Smooth muscle cell (in vitro differentiated cells): ENCODE measurements around the gene FUT8. TPM values are rescaled to one million over a fixed set of nuclear protein-coding genes. Genes with fewer than 3 reads are reported as not detected.

ENCODE experiments used
- DNase-seq: peaks from one replicate; lab custom pipeline; 2025; ENCODE audit not compliant: unreplicated experiment; lab: John Stamatoyannopoulos, UW
- H2AFZ ChIP-seq: fragments of 200-600 bp; sonication (generic); 2 replicates; pipeline ENCODE4 v1.6.0; 2016; ENCODE audit warnings: antibody characterized with exemption, low read depth, mild to moderate bottlenecking
- H3F3A ChIP-seq: fragments of 200-600 bp; sonication (generic); 2 replicates; pipeline ENCODE4 v1.6.0; 2017; ENCODE audit warnings: antibody characterized with exemption, low read depth
- H3K27ac ChIP-seq: fragments of 200-600 bp; sonication (generic); 2 replicates; pipeline ENCODE4 v1.5.1; 2016; ENCODE audit warnings: low read depth, mild to moderate bottlenecking
- H3K27me3 ChIP-seq: fragments of 200-600 bp; sonication (generic); 2 replicates; pipeline ENCODE4 v1.6.1; 2016; ENCODE audit warnings: low read depth, mild to moderate bottlenecking
- H3K36me3 ChIP-seq: fragments of 200-600 bp; sonication (generic); 2 replicates; pipeline ENCODE4 v1.5.1; 2016; ENCODE audit warnings: low read depth
- H3K4me1 ChIP-seq: fragments of 200-600 bp; sonication (generic); 2 replicates; pipeline ENCODE4 v1.5.1; 2016; ENCODE audit warnings: low read depth
- H3K4me2 ChIP-seq: fragments of 200-600 bp; sonication (generic); 2 replicates; pipeline ENCODE4 v1.6.0; 2016; ENCODE audit warnings: mild to moderate bottlenecking
- H3K4me3 ChIP-seq: fragments of 200-600 bp; sonication (generic); 2 replicates; pipeline ENCODE4 v1.5.1; 2016; ENCODE audit warnings: mild to moderate bottlenecking
- H3K79me2 ChIP-seq: fragments of 200-600 bp; sonication (generic); 2 replicates; pipeline ENCODE4 v1.6.0; 2016; ENCODE audit warnings: low read depth, mild to moderate bottlenecking
- H3K9ac ChIP-seq: fragments of 200-600 bp; sonication (generic); 2 replicates; pipeline ENCODE4 v1.6.0; 2016; ENCODE audit warnings: low read depth
- H3K9me3 ChIP-seq: fragments of 200-600 bp; sonication (generic); replicated peaks from 2 replicates; pipeline ENCODE4 v1.5.1; 2016; ENCODE audit warnings: low read depth
- H4K20me1 ChIP-seq: fragments of 200-600 bp; sonication (generic); 2 replicates; pipeline ENCODE4 v1.6.0; 2016; ENCODE audit warnings: low read depth
- WGBS: methylation state at CpG from one replicate; pipeline ENCODE4 v1.1.7; 2016; ENCODE audit warnings: low lambda C conversion rate; 5-methylcytosine and 5-hydroxymethylcytosine counted together
- polyA plus RNA-seq: library from polyadenylated mRNA; unstranded; fragments of >200 nt; fragmentation: Nextera tagmentation; extraction: Ambion mirVana; gene quantifications from 2 replicates; pipeline ENCODE4 v1.2.1, GENCODE V29; 2016
- total RNA-seq: library from RNA; depleted of rRNA; stranded (reverse); fragments of >200 nt; gene quantifications from 2 replicates; pipeline ENCODE4 v1.2.3, GENCODE V29; 2014
- TF ChIP-seq, protein P1 (sequence below): fragments of 200-600 bp; sonication (generic); IDR thresholded peaks from 2 replicates; pipeline ENCODE4 v1.5.1; 2017; ENCODE audit warnings: borderline replicate concordance, mild to moderate bottlenecking, antibody characterized with exemption; ENCODE audit not compliant: insufficient read depth, poor library complexity, severe bottlenecking

FUT8 gene
- total and polyA plus RNA-seq, 2 experiments from 2014 or later, result 12.8 to 50.2 TPM

DNA sequence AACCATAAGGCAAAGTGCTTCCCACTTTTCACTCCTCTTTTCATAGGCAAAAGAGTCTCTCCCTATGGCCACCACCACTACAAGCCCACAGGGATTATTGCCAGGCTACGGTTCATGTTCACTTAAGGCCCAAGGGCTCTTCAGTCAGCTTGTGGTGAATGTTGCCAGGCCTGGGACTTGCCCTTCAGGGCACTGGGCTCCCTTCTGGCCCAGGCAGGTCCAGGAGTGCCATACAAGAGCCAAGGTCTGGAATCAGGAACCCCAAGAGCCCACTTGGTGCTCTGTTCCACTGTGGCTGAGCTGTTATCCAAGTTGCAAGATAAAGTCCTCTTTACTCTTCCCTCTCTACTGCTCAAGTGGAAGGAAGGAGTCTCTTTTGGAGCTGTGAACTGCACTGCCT lies 307.6 kb downstream of the FUT8 start:
- H3K79me2 ChIP-seq, result no peaks in the 10 kb centered on the region
- H3K36me3 ChIP-seq, result peaks cover 3% of the 10 kb centered on the region
- H3K9ac ChIP-seq, result no peak overlapping the region
- H2AFZ ChIP-seq, result no peak overlapping the region
- DNase-seq, result no peak
- H3K4me3 ChIP-seq, result no peak overlapping the region
- peaks cover 9% of the 10 kb centered on the region for H3K9me3 ChIP-seq
- no peaks in the 10 kb centered on the region for H3K4me1 ChIP-seq
- H3K27ac ChIP-seq, result no peak overlapping the region
- 92% methylated on average over 1 of the region's 1 CpG for WGBS
- H4K20me1 ChIP-seq, result no peaks in the 10 kb centered on the region
- no peak overlapping the region for H3K4me2 ChIP-seq
- no peaks in the 10 kb centered on the region for H3F3A ChIP-seq
- TF ChIP-seq, protein P1, sequence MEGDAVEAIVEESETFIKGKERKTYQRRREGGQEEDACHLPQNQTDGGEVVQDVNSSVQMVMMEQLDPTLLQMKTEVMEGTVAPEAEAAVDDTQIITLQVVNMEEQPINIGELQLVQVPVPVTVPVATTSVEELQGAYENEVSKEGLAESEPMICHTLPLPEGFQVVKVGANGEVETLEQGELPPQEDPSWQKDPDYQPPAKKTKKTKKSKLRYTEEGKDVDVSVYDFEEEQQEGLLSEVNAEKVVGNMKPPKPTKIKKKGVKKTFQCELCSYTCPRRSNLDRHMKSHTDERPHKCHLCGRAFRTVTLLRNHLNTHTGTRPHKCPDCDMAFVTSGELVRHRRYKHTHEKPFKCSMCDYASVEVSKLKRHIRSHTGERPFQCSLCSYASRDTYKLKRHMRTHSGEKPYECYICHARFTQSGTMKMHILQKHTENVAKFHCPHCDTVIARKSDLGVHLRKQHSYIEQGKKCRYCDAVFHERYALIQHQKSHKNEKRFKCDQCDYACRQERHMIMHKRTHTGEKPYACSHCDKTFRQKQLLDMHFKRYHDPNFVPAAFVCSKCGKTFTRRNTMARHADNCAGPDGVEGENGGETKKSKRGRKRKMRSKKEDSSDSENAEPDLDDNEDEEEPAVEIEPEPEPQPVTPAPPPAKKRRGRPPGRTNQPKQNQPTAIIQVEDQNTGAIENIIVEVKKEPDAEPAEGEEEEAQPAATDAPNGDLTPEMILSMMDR, result no peak
- no peaks in the 10 kb centered on the region for H3K27me3 ChIP-seq

DNA sequence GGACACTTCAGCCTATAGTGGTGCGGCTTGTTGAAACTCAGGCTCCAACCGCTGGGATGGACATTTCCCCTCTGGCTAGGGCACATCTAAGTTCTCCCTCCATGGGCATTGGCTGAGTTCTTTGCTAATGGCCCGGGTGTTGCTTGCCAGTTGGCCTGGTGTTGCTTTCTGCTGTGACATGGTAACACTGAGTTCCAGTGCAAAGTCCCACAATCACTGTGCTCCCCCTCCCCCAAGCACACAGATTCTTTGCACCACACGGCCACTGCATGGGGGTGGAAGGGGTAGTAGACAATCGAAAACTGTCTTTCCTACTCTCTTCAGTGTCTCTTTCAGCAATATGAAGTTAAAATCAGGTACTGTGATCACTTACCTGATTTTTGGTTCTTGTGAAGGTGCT lies 308.2 kb downstream of the FUT8 start:
- peaks cover 3% of the 10 kb centered on the region for H3K36me3 ChIP-seq
- TF ChIP-seq, protein P1, result no peak
- no peaks in the 10 kb centered on the region for H3F3A ChIP-seq
- H2AFZ ChIP-seq, result no peak overlapping the region
- no peaks in the 10 kb centered on the region for H3K79me2 ChIP-seq
- peaks cover 9% of the 10 kb centered on the region for H3K9me3 ChIP-seq
- no peak overlapping the region for H3K9ac ChIP-seq
- H3K4me1 ChIP-seq, result no peaks in the 10 kb centered on the region
- H4K20me1 ChIP-seq, result no peaks in the 10 kb centered on the region
- no peak for DNase-seq
- H3K4me2 ChIP-seq, result no peak overlapping the region
- no peak overlapping the region for H3K4me3 ChIP-seq
- H3K27ac ChIP-seq, result no peak overlapping the region
- no peaks in the 10 kb centered on the region for H3K27me3 ChIP-seq
- 93% methylated on average over 5 of the region's 5 CpGs for WGBS

DNA sequence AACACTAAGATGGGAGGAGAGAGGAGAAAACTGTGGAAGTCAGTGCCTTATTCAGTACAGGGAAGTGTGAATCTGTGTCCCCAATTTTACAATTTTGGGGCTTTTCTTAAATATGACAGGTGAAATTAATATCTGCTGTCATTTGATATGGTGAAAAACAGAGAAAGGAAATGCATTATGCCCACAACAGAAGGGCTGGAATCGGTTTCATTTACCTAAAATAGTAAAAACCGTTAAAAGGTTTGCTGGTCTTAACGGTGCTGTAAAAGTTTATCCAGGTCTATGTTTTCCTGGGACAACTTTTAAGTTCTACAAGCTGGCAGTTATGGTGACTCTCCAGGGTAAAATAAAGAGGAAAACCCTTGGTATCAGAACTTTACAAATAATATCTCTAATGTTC lies 310.8 kb downstream of the FUT8 start:
- 89% methylated on average over 3 of the region's 3 CpGs for WGBS
- Histone ChIP-seq H3K4me2 (no peak overlapping the region), H3K36me3 (no peaks in the 10 kb centered on the region), H3K9me3 (peaks cover 1% of the 10 kb centered on the region), H3K79me2 (no peaks in the 10 kb centered on the region), H3K4me1 (no peaks in the 10 kb centered on the region), H3K27me3 (no peaks in the 10 kb centered on the region), H3K9ac (no peak overlapping the region), H3F3A (no peaks in the 10 kb centered on the region), H3K27ac (no peak overlapping the region), H4K20me1 (no peaks in the 10 kb centered on the region), H2AFZ (no peak overlapping the region), H3K4me3 (no peak overlapping the region)
- TF ChIP-seq, protein P1, result no peak
- DNase-seq, result no peak

DNA sequence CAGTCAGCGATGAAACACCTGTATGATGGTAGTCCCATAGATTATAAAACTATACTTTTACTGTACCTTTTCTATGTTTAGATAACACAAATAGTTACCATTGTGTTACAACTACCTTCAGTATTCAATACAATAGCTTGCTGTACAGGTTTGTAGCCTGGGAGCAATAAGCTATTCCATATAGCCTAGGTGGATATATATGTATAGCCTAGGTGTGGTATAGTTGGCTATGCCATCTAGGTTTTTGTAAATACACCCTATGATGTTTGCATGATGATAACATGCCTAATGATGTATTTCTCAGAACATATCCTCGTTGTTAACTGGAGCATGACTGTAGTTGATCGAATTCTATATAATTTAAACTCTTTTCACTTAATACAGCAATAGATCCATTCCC lies 316.1 kb downstream of the FUT8 start:
- Histone ChIP-seq H3F3A (no peaks in the 10 kb centered on the region), H3K79me2 (no peaks in the 10 kb centered on the region), H4K20me1 (no peaks in the 10 kb centered on the region), H2AFZ (no peak overlapping the region), H3K4me3 (no peak overlapping the region), H3K27ac (no peak overlapping the region), H3K36me3 (no peaks in the 10 kb centered on the region), H3K9me3 (no peaks in the 10 kb centered on the region), H3K9ac (no peak overlapping the region), H3K27me3 (no peaks in the 10 kb centered on the region), H3K4me1 (no peaks in the 10 kb centered on the region), H3K4me2 (no peak overlapping the region)
- TF ChIP-seq, protein P1, result no peak
- 86% methylated on average over 3 of the region's 3 CpGs for WGBS
- DNase-seq, result no peak
